ENCODE results near the gene RBMS2. TPM values are rescaled to one million over a fixed set of nuclear protein-coding genes. Genes with fewer than 3 reads are reported as not detected.

The RBMS2 gene
- total RNA-seq, 1 experiment from 2014 or later = 18.2 TPM

GRCh38 chr12:56630180-56630632, 108.6 kb downstream of the RBMS2 start, which contains the start of gene BAZ2A:
BAZ2A (minus strand) TSS chr12:56630326; CDS start chr12:56617530, 12,796 bp downstream.
- H3K4me3 ChIP-seq (ENCODE audit: low read depth in 2 of 2, low read length in 2 of 2) = peak within 1 kb of the TSS; percentile 96 to 99
- H3K36me3 ChIP-seq (ENCODE audit: control insufficient read depth, insufficient read depth, low read length) = peaks cover 6% of the 10 kb centered on the region
- in situ Hi-C loops (cut with HindIII; ENCODE audit: low pct_unique_long_range_greater_than_20kb, low sequenced_read_pairs) = no loop called here
- peaks cover 41% of the 10 kb centered on the region for H3K4me1 ChIP-seq (ENCODE audit: control insufficient read depth, insufficient read depth, low read length)
- H3K27me3 ChIP-seq (ENCODE audit: control insufficient read depth, insufficient read depth, low read length) = no peaks in the 10 kb centered on the region
- ATAC-seq (peak; percentile 82), DNase-seq (ENCODE audit: low read depth, low spot score) (no peak)
- ChIA-PET POLR2A (no interaction called here), CTCF (no interaction called here)
- BruUV-seq (replicated peaks) = no TSS peak
- intact Hi-C loops (cut with micrococcal nuclease; ENCODE audit: unreplicated experiment) = no loop called here
- no peaks in the 10 kb centered on the region for H3K9me3 ChIP-seq (ENCODE audit: control insufficient read depth, insufficient read depth, low read depth, low read length)
- TF ChIP-seq CTCF (IDR thresholded peaks at IDR 0.05) (no peak), TCF7L2 (IDR thresholded peaks at IDR 0.05; ENCODE audit: low read depth, low read length) (no peak), REST (IDR thresholded peaks at IDR 0.05; ENCODE audit: insufficient read depth in 1 of 2, low read depth in 2 of 2, low read length in 1 of 2) (no peak), SIN3A (IDR thresholded peaks at IDR 0.05; ENCODE audit: borderline replicate concordance, insufficient read depth, low read depth, low read length) (peak; percentile 90; the same call in 1 of the 2 replicates), POLR2AphosphoS5 (IDR thresholded peaks at IDR 0.05; ENCODE audit: low read depth, low read length) (peak; percentile 29; the same call in 1 of the 2 replicates)
- H3K27ac ChIP-seq (ENCODE audit: low read length) = peak within 1 kb of the TSS; percentile 96

- in situ Hi-C loops (cut with HindIII; ENCODE audit: low pct_unique_long_range_greater_than_20kb, low sequenced_read_pairs) (no loop called here), intact Hi-C loops (cut with micrococcal nuclease; ENCODE audit: unreplicated experiment) (no loop called here)
- peaks cover 6% of the 10 kb centered on the region; the same call in 1 of the 2 replicates for H3K36me3 ChIP-seq (ENCODE audit: control insufficient read depth, insufficient read depth, low read length)
- BruUV-seq (replicated peaks) = no TSS peak
- ATAC-seq (no peak), DNase-seq (ENCODE audit: low read depth, low spot score) (no peak)
- ChIA-PET POLR2A (interaction anchor here (0.6 kb wide), 1 partner anchor 53 kb away, joined by 7 read pairs; no protein-coding TSS in a partner anchor), CTCF (interaction anchor here (0.8 kb wide), 1 partner anchor 53 kb away, joined by 3 read pairs; no protein-coding TSS in a partner anchor)
- peak overlapping the region; percentile 57 for H3K27ac ChIP-seq (ENCODE audit: low read length)
- H3K4me3 ChIP-seq (ENCODE audit: low read depth in 2 of 2, low read length in 2 of 2) = peak overlapping the region; percentile 7 to 23; a peak in 3 of 4 replicates
- H3K27me3 ChIP-seq (ENCODE audit: control insufficient read depth, insufficient read depth, low read length) = no peaks in the 10 kb centered on the region
- TF ChIP-seq SIN3A (IDR thresholded peaks at IDR 0.05; ENCODE audit: borderline replicate concordance, insufficient read depth, low read depth, low read length) (no peak), POLR2AphosphoS5 (IDR thresholded peaks at IDR 0.05; ENCODE audit: low read depth, low read length) (no peak), CTCF (IDR thresholded peaks at IDR 0.05) (no peak), TCF7L2 (IDR thresholded peaks at IDR 0.05; ENCODE audit: low read depth, low read length) (no peak), REST (IDR thresholded peaks at IDR 0.05; ENCODE audit: insufficient read depth in 1 of 2, low read depth in 2 of 2, low read length in 1 of 2) (no peak)
- H3K4me1 ChIP-seq (ENCODE audit: control insufficient read depth, insufficient read depth, low read length) = peaks cover 42% of the 10 kb centered on the region
- no peaks in the 10 kb centered on the region for H3K9me3 ChIP-seq (ENCODE audit: control insufficient read depth, insufficient read depth, low read depth, low read length)
Observed at GRCh38 chr12:56631790-56632700, 110.4 kb downstream of the RBMS2 start.

Data from Panc1 (cell line).